ENCODE measurements around the gene PDE7B.

- TF ChIP-seq, protein P1, sequence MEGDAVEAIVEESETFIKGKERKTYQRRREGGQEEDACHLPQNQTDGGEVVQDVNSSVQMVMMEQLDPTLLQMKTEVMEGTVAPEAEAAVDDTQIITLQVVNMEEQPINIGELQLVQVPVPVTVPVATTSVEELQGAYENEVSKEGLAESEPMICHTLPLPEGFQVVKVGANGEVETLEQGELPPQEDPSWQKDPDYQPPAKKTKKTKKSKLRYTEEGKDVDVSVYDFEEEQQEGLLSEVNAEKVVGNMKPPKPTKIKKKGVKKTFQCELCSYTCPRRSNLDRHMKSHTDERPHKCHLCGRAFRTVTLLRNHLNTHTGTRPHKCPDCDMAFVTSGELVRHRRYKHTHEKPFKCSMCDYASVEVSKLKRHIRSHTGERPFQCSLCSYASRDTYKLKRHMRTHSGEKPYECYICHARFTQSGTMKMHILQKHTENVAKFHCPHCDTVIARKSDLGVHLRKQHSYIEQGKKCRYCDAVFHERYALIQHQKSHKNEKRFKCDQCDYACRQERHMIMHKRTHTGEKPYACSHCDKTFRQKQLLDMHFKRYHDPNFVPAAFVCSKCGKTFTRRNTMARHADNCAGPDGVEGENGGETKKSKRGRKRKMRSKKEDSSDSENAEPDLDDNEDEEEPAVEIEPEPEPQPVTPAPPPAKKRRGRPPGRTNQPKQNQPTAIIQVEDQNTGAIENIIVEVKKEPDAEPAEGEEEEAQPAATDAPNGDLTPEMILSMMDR (IDR thresholded peaks at IDR 0.05; ENCODE audit: low read length) = no peak
- TF ChIP-seq EZH2 (optimal IDR thresholded peaks at IDR 0.05; ENCODE audit: low read depth, low read length) (no peak), EZH2phosphoT487 (IDR thresholded peaks at IDR 0.05; ENCODE audit: low read length) (no peak)
Observed at GRCh38 chr6:136104556-136104955, 253.1 kb downstream of the PDE7B start.

Data from MM.1S (cell line).